ENCODE data around the gene APOBEC3B. TPM values are rescaled to one million over a fixed set of nuclear protein-coding genes. Genes with fewer than 3 reads are reported as not detected.
"Not testable (repeated sequence)": the region's sequence is repeated elsewhere in the genome, so short reads cannot be mapped to it uniquely, and the experiment has no call there.

Gene APOBEC3B
- total RNA-seq, 1 donor from 2014 or later: 1.6 TPM

- H3K9ac ChIP-seq (ENCODE audit: low read depth in 1 of 3, low read length in 3 of 3): no peak overlapping the region
- H3K36me3 ChIP-seq (ENCODE audit: control insufficient read depth in 3 of 3, insufficient read depth in 3 of 3, low read length in 3 of 3): no peaks in the 10 kb centered on the region
- no peaks in the 10 kb centered on the region for H3K9me3 ChIP-seq (ENCODE audit: control insufficient read depth in 3 of 3, low read length in 3 of 3)
- H3K27me3 ChIP-seq (ENCODE audit: control insufficient read depth in 3 of 3, insufficient read depth in 3 of 3, low read length in 3 of 3): peaks cover 41 to 59% (median 49%) of the 10 kb centered on the region in 3 donors
- no peaks in the 10 kb centered on the region for H3K4me1 ChIP-seq (ENCODE audit: control insufficient read depth in 3 of 3, insufficient read depth in 3 of 3, low read length in 3 of 3)
- no peak overlapping the region for H3K27ac ChIP-seq (ENCODE audit: low read depth, low read length)
- no peak overlapping the region for H3K4me3 ChIP-seq (ENCODE audit: low read length in 3 of 3)
These were observed 39.4 kb upstream of the APOBEC3B start for GRCh38 chr22:38942702-38943101.

- Histone ChIP-seq H3K4me3 (ENCODE audit: low read length in 3 of 3) (no peak overlapping the region), H3K9me3 (ENCODE audit: control insufficient read depth in 3 of 3, low read length in 3 of 3) (no peaks in the 10 kb centered on the region), H3K9ac (ENCODE audit: low read depth in 1 of 3, low read length in 3 of 3) (no peak overlapping the region), H3K4me1 (ENCODE audit: control insufficient read depth in 3 of 3, insufficient read depth in 3 of 3, low read length in 3 of 3) (no peaks in the 10 kb centered on the region), H3K27me3 (ENCODE audit: control insufficient read depth in 3 of 3, insufficient read depth in 3 of 3, low read length in 3 of 3) (peaks cover 45 to 59% (median 50%) of the 10 kb centered on the region in 3 donors), H3K36me3 (ENCODE audit: control insufficient read depth in 3 of 3, insufficient read depth in 3 of 3, low read length in 3 of 3) (no peaks in the 10 kb centered on the region), H3K27ac (ENCODE audit: low read depth, low read length) (no peak overlapping the region)
These were observed 38.9 kb upstream of the APOBEC3B start for GRCh38 chr22:38943201-38943600.

GRCh38 chr22:38943882-38944281, 38.3 kb upstream of the APOBEC3B start:
- H3K27ac ChIP-seq (ENCODE audit: low read depth, low read length): no peak overlapping the region
- H3K4me1 ChIP-seq (ENCODE audit: control insufficient read depth in 3 of 3, insufficient read depth in 3 of 3, low read length in 3 of 3): no peaks in the 10 kb centered on the region
- H3K27me3 ChIP-seq (ENCODE audit: control insufficient read depth in 3 of 3, insufficient read depth in 3 of 3, low read length in 3 of 3): peaks cover 47 to 63% (median 52%) of the 10 kb centered on the region in 3 donors
- no peak overlapping the region for H3K4me3 ChIP-seq (ENCODE audit: low read length in 3 of 3)
- no peaks in the 10 kb centered on the region for H3K36me3 ChIP-seq (ENCODE audit: control insufficient read depth in 3 of 3, insufficient read depth in 3 of 3, low read length in 3 of 3)
- no peaks in the 10 kb centered on the region for H3K9me3 ChIP-seq (ENCODE audit: control insufficient read depth in 3 of 3, low read length in 3 of 3)
- no peak overlapping the region for H3K9ac ChIP-seq (ENCODE audit: low read depth in 1 of 3, low read length in 3 of 3)

- H3K27me3 ChIP-seq (ENCODE audit: control insufficient read depth in 3 of 3, insufficient read depth in 3 of 3, low read length in 3 of 3): peaks cover 47 to 62% (median 53%) of the 10 kb centered on the region in 3 donors
- H3K4me1 ChIP-seq (ENCODE audit: control insufficient read depth in 3 of 3, insufficient read depth in 3 of 3, low read length in 3 of 3): no peaks in the 10 kb centered on the region
These were observed 37.5 kb upstream of the APOBEC3B start for GRCh38 chr22:38944653-38945052.

GRCh38 chr22:38945706-38946338, 36.3 kb upstream of the APOBEC3B start:
- H3K4me3 ChIP-seq (ENCODE audit: low read length in 3 of 3); H3K9ac ChIP-seq (ENCODE audit: low read depth in 1 of 3, low read length in 3 of 3); H3K36me3 ChIP-seq (ENCODE audit: control insufficient read depth in 3 of 3, insufficient read depth in 3 of 3, low read length in 3 of 3); H3K27ac ChIP-seq (ENCODE audit: low read depth, low read length); H3K4me1 ChIP-seq (ENCODE audit: control insufficient read depth in 3 of 3, insufficient read depth in 3 of 3, low read length in 3 of 3); H3K9me3 ChIP-seq (ENCODE audit: control insufficient read depth in 3 of 3, low read length in 3 of 3): not testable (repeated sequence)
- peaks cover 46 to 63% (median 61%) of the 10 kb centered on the region in 3 donors for H3K27me3 ChIP-seq (ENCODE audit: control insufficient read depth in 3 of 3, insufficient read depth in 3 of 3, low read length in 3 of 3)

More at GRCh38 chr22:38944653-38945052, 37.5 kb upstream of the APOBEC3B start:
- no peak overlapping the region for H3K9ac ChIP-seq (ENCODE audit: low read depth in 1 of 3, low read length in 3 of 3)
- H3K9me3 ChIP-seq (ENCODE audit: control insufficient read depth in 3 of 3, low read length in 3 of 3): no peaks in the 10 kb centered on the region
- no peaks in the 10 kb centered on the region for H3K36me3 ChIP-seq (ENCODE audit: control insufficient read depth in 3 of 3, insufficient read depth in 3 of 3, low read length in 3 of 3)
- no peak overlapping the region for H3K4me3 ChIP-seq (ENCODE audit: low read length in 3 of 3)
- H3K27ac ChIP-seq (ENCODE audit: low read depth, low read length): no peak overlapping the region

GRCh38 chr22:38946771-38947170, 35.4 kb upstream of the APOBEC3B start:
- Histone ChIP-seq H3K4me3 (ENCODE audit: low read length in 3 of 3) (no peak overlapping the region), H3K27ac (ENCODE audit: low read depth, low read length) (no peak overlapping the region), H3K27me3 (ENCODE audit: control insufficient read depth in 3 of 3, insufficient read depth in 3 of 3, low read length in 3 of 3) (peaks cover 42 to 57% (median 55%) of the 10 kb centered on the region in 3 donors)

GRCh38 chr22:38947321-38948140, 34.6 kb upstream of the APOBEC3B start:
- peaks cover 40 to 56% (median 55%) of the 10 kb centered on the region in 3 donors for H3K27me3 ChIP-seq (ENCODE audit: control insufficient read depth in 3 of 3, insufficient read depth in 3 of 3, low read length in 3 of 3)

More at GRCh38 chr22:38946771-38947170, 35.4 kb upstream of the APOBEC3B start:
- no peaks in the 10 kb centered on the region for H3K4me1 ChIP-seq (ENCODE audit: control insufficient read depth in 3 of 3, insufficient read depth in 3 of 3, low read length in 3 of 3)
- H3K9me3 ChIP-seq (ENCODE audit: control insufficient read depth in 3 of 3, low read length in 3 of 3): no peaks in the 10 kb centered on the region
- H3K36me3 ChIP-seq (ENCODE audit: control insufficient read depth in 3 of 3, insufficient read depth in 3 of 3, low read length in 3 of 3): no peaks in the 10 kb centered on the region
- no peak overlapping the region for H3K9ac ChIP-seq (ENCODE audit: low read depth in 1 of 3, low read length in 3 of 3)

GRCh38 chr22:38948181-38948940, 33.8 kb upstream of the APOBEC3B start:
- no peaks in the 10 kb centered on the region for H3K4me1 ChIP-seq (ENCODE audit: control insufficient read depth in 3 of 3, insufficient read depth in 3 of 3, low read length in 3 of 3)
- no peaks in the 10 kb centered on the region for H3K36me3 ChIP-seq (ENCODE audit: control insufficient read depth in 3 of 3, insufficient read depth in 3 of 3, low read length in 3 of 3)
- peaks cover 34 to 53% (median 49%) of the 10 kb centered on the region in 3 donors for H3K27me3 ChIP-seq (ENCODE audit: control insufficient read depth in 3 of 3, insufficient read depth in 3 of 3, low read length in 3 of 3)
- no peaks in the 10 kb centered on the region for H3K9me3 ChIP-seq (ENCODE audit: control insufficient read depth in 3 of 3, low read length in 3 of 3)
- H3K27ac ChIP-seq (ENCODE audit: low read depth, low read length): no peak overlapping the region
- H3K4me3 ChIP-seq (ENCODE audit: low read length in 3 of 3): no peak overlapping the region
- no peak overlapping the region for H3K9ac ChIP-seq (ENCODE audit: low read depth in 1 of 3, low read length in 3 of 3)

More at GRCh38 chr22:38947321-38948140, 34.6 kb upstream of the APOBEC3B start:
- H3K27ac ChIP-seq (ENCODE audit: low read depth, low read length): no peak overlapping the region
- H3K4me3 ChIP-seq (ENCODE audit: low read length in 3 of 3): no peak overlapping the region
- H3K9ac ChIP-seq (ENCODE audit: low read depth in 1 of 3, low read length in 3 of 3): no peak overlapping the region
- H3K36me3 ChIP-seq (ENCODE audit: control insufficient read depth in 3 of 3, insufficient read depth in 3 of 3, low read length in 3 of 3): no peaks in the 10 kb centered on the region
- no peaks in the 10 kb centered on the region for H3K9me3 ChIP-seq (ENCODE audit: control insufficient read depth in 3 of 3, low read length in 3 of 3)
- H3K4me1 ChIP-seq (ENCODE audit: control insufficient read depth in 3 of 3, insufficient read depth in 3 of 3, low read length in 3 of 3): no peaks in the 10 kb centered on the region

GRCh38 chr22:38949889-38950405, 32.2 kb upstream of the APOBEC3B start:
- Histone ChIP-seq H3K27ac (ENCODE audit: low read depth, low read length) (no peak overlapping the region), H3K4me3 (ENCODE audit: low read length in 3 of 3) (no peak overlapping the region), H3K4me1 (ENCODE audit: control insufficient read depth in 3 of 3, insufficient read depth in 3 of 3, low read length in 3 of 3) (no peaks in the 10 kb centered on the region), H3K9ac (ENCODE audit: low read depth in 1 of 3, low read length in 3 of 3) (no peak overlapping the region), H3K36me3 (ENCODE audit: control insufficient read depth in 3 of 3, insufficient read depth in 3 of 3, low read length in 3 of 3) (no peaks in the 10 kb centered on the region), H3K9me3 (ENCODE audit: control insufficient read depth in 3 of 3, low read length in 3 of 3) (no peaks in the 10 kb centered on the region), H3K27me3 (ENCODE audit: control insufficient read depth in 3 of 3, insufficient read depth in 3 of 3, low read length in 3 of 3) (peaks cover 25 to 53% (median 44%) of the 10 kb centered on the region in 3 donors)
